GM21529 (cell line): Measurements from ENCODE around the gene AIDA.
"Not testable (repeated sequence)": the region's sequence is repeated elsewhere in the genome, so short reads cannot be mapped to it uniquely, and the experiment has no call there.

ENCODE experiments used
- ATAC-seq: cut with Tn5 transposase; IDR thresholded peaks from one replicate; pipeline ENCODE4 v1.9.1; 2021; ENCODE audit not compliant: unreplicated experiment

The AIDA gene

GRCh38 chr1:222713091-222713961 is 1.0 kb upstream of the AIDA start:
- peak; percentile 67 for ATAC-seq

GRCh38 chr1:222711319-222712252 is 705 bp downstream of the AIDA start:
- ATAC-seq: peak; percentile 39

GRCh38 chr1:222709700-222710153 is 2.6 kb downstream of the AIDA start:
- ATAC-seq: no peak

- ATAC-seq: no peak
Measured at GRCh38 chr1:222706815-222707214, 5.5 kb downstream of the AIDA start.

GRCh38 chr1:222704260-222704659 is 8.0 kb downstream of the AIDA start:
- no peak for ATAC-seq

GRCh38 chr1:222702210-222702609 is 10.1 kb downstream of the AIDA start:
- ATAC-seq: no peak

GRCh38 chr1:222697826-222698225 is 14.5 kb downstream of the AIDA start:
- ATAC-seq: no peak

GRCh38 chr1:222697203-222697602 is 15.1 kb downstream of the AIDA start:
- ATAC-seq: no peak

- ATAC-seq: no peak
Measured at GRCh38 chr1:222696741-222697140, 15.6 kb downstream of the AIDA start.

- no peak for ATAC-seq
Measured at GRCh38 chr1:222694927-222695326, 17.4 kb downstream of the AIDA start.

- no peak for ATAC-seq
Measured at GRCh38 chr1:222691016-222691415, 21.3 kb downstream of the AIDA start.

GRCh38 chr1:222680080-222680479 is 32.2 kb downstream of the AIDA start:
- no peak for ATAC-seq

- ATAC-seq: no peak
Measured at GRCh38 chr1:222670110-222670509, 42.2 kb downstream of the AIDA start.

GRCh38 chr1:222669107-222669506 is 43.2 kb downstream of the AIDA start:
- ATAC-seq: not testable (repeated sequence)

GRCh38 chr1:222668184-222668583 is 44.1 kb downstream of the AIDA start:
- ATAC-seq: not testable (repeated sequence)

- ATAC-seq: no peak
Measured at GRCh38 chr1:222665964-222666363, 46.3 kb downstream of the AIDA start.

GRCh38 chr1:222663431-222663934 is 48.8 kb downstream of the AIDA start:
- ATAC-seq: no peak

GRCh38 chr1:222657899-222658298 is 54.4 kb downstream of the AIDA start:
- no peak for ATAC-seq

GRCh38 chr1:222656391-222657155 is 55.7 kb downstream of the AIDA start:
- ATAC-seq: no peak

- ATAC-seq: peak; percentile 91
Measured at GRCh38 chr1:222654849-222655248, 57.4 kb downstream of the AIDA start.
